K562 (cell line): ENCODE measurements around the gene OR2C3. TPM values are rescaled to one million over a fixed set of nuclear protein-coding genes. Genes with fewer than 3 reads are reported as not detected.
A peak's percentile ranks its signal among the peaks of the same experiment; 100 is the strongest.

Experiments used
- ATAC-seq: fragments of 200-7000 bp; cut with Tn5 transposase; 3 replicates; pipeline ENCODE4 v1.9.1; 2020; ENCODE audit warnings: moderate library complexity
- BruUV-seq: library from RNA; stranded (reverse); fragments of 400-500 nt; replicated peaks from 2 replicates; lab custom pipeline; 2021; lab: Mats Ljungman, UMichigan
- CTCF ChIA-PET: fragments of 300-600 bp; formaldehyde crosslinking; extraction: SDS; loops from one replicate; lab custom pipeline; 2021; ENCODE audit warnings: low intra/inter-chr PET ratio; lab: Yijun Ruan, JAX
- POLR2A ChIA-PET: fragments of 300-600, 350-650 bp; sonication (Branson Sonifier 250); formaldehyde crosslinking; extraction: SDS; loops from one replicate; lab custom pipeline; 2021; ENCODE audit warnings: antibody characterized with exemption, inconsistent platforms; lab: Yijun Ruan, JAX
- DNase-seq, 4 experiments: peaks; one replicate each; pipeline versions ENCODE4 v3.0.0 to v3.0.0-alpha.2; 2011 to 2018; ENCODE audit warnings: low spot score in 3 of 4, mixed read lengths in 3 of 4; ENCODE audit errors: extremely low read depth in 1 of 4
- FAIRE-seq: peaks from 2 replicates; lab custom pipeline; 2011; peaks lifted over from hg19 to GRCh38; lab: Jason Lieb, UNC
- H2AFZ ChIP-seq: 2 replicates; pipeline ENCODE4 v1.6.0; 2011; ENCODE audit warnings: low read depth, low read length, control low read depth, inconsistent platforms
- H3K27ac ChIP-seq: fragments of 200-600 bp; 3 replicates; pipeline ENCODE4 v1.8.0; 2011; ENCODE audit warnings: low read depth, mild to moderate bottlenecking, control low read depth, inconsistent platforms, low read length, moderate library complexity, mixed read lengths; ENCODE audit errors: extremely low read depth
- H3K27me3 ChIP-seq, 2 experiments: fragments of 300-600 bp in 1 of 2; 2 replicates in 1 of 2; 3 replicates in 1 of 2; pipeline versions ENCODE4 v1.6.0 to v1.8.0; 2011; ENCODE audit warnings: inconsistent platforms in 2 of 2, low read length in 2 of 2, mild to moderate bottlenecking in 1 of 2, mixed read lengths in 1 of 2, moderate library complexity in 1 of 2; ENCODE audit not compliant: control insufficient read depth in 2 of 2, insufficient read depth in 2 of 2
- H3K36me3 ChIP-seq: fragments of 300-600 bp; 3 replicates; pipeline ENCODE4 v1.8.0; 2011; ENCODE audit warnings: mild to moderate bottlenecking, low read length, inconsistent platforms; ENCODE audit not compliant: control insufficient read depth, insufficient read depth
- H3K4me1 ChIP-seq, 2 experiments: fragments of 200-600 bp in 1 of 2; replicated peaks in 1 of 2; 2 replicates in 1 of 2; 3 replicates in 1 of 2; pipeline versions ENCODE4 v1.5.1 to v1.8.0; 2011; ENCODE audit warnings: inconsistent platforms in 2 of 2, low read length in 2 of 2, mild to moderate bottlenecking in 1 of 2, mixed read lengths in 1 of 2, moderate library complexity in 1 of 2; ENCODE audit not compliant: control insufficient read depth in 2 of 2, insufficient read depth in 2 of 2
- H3K4me2 ChIP-seq: 2 replicates; pipeline ENCODE4 v1.6.1; 2011; ENCODE audit warnings: low read length, control low read depth, inconsistent platforms, mixed read lengths; ENCODE audit not compliant: insufficient read depth
- H3K4me3 ChIP-seq: fragments of 200-600 bp; sonication (generic), shearing (Covaris generic); 2 replicates; pipeline ENCODE4 v1.5.1; 2016; ENCODE audit warnings: control low read depth, inconsistent platforms
- H3K79me2 ChIP-seq: fragments of 200-600 bp; 3 replicates; pipeline ENCODE4 v1.8.0; 2011; ENCODE audit warnings: low read length, inconsistent platforms; ENCODE audit not compliant: control insufficient read depth, insufficient read depth
- H3K9ac ChIP-seq, 2 experiments: 2 replicates each; pipeline versions ENCODE4 v1.6.0 to v1.6.1; 2011; ENCODE audit warnings: low read depth in 2 of 2, low read length in 2 of 2, control low read depth in 1 of 2, inconsistent platforms in 1 of 2, mild to moderate bottlenecking in 1 of 2, mixed read lengths in 1 of 2; ENCODE audit not compliant: insufficient read depth in 1 of 2
- H3K9me1 ChIP-seq: one replicate; pipeline ENCODE4 v1.6.0; 2011; ENCODE audit warnings: inconsistent platforms, mild to moderate bottlenecking, low read length, moderate library complexity; ENCODE audit not compliant: control insufficient read depth, insufficient read depth
- H3K9me3 ChIP-seq: replicated peaks from 2 replicates; pipeline ENCODE4 v1.5.1; 2011; ENCODE audit warnings: low read depth, low read length, inconsistent platforms; ENCODE audit not compliant: control insufficient read depth, insufficient read depth
- H4K20me1 ChIP-seq: replicated peaks from 2 replicates; pipeline ENCODE4 v1.6.1; 2011; ENCODE audit warnings: low read length, inconsistent platforms, mixed read lengths; ENCODE audit not compliant: control insufficient read depth, insufficient read depth
- ARID3A ChIP-seq: IDR thresholded peaks from 2 replicates; pipeline ENCODE4 v1.6.1; 2012; ENCODE audit warnings: low read depth, low read length, improper control_type of control experiment, borderline replicate concordance
- ARNT ChIP-seq, 2 experiments: fragments of 450-650 bp; IDR thresholded peaks; 2 replicates each; pipeline ENCODE4 v1.6.1; 2016; ENCODE audit warnings: mild to moderate bottlenecking in 1 of 2
- BRF2 ChIP-seq: IDR thresholded peaks from 3 replicates; pipeline ENCODE4 v1.6.1; 2011; ENCODE audit warnings: borderline replicate concordance, mild to moderate bottlenecking; ENCODE audit not compliant: insufficient read length, insufficient read depth
- CBX5 ChIP-seq: IDR thresholded peaks from 2 replicates; pipeline ENCODE4 v1.6.1; 2014; ENCODE audit warnings: low read depth, borderline replicate concordance
- CREM ChIP-seq: IDR thresholded peaks from 2 replicates; pipeline ENCODE4 v1.6.1; 2014; ENCODE audit warnings: antibody characterized with exemption, low read depth
- ELF2 ChIP-seq: fragments of 250-450 bp; sonication (Bioruptor Pico); IDR thresholded peaks from 2 replicates; pipeline ENCODE4 v1.5.0; 2021; ENCODE audit warnings: mild to moderate bottlenecking
- HDAC3 ChIP-seq: fragments of 450-650 bp; IDR thresholded peaks from 2 replicates; pipeline ENCODE4 v1.6.1; 2018; ENCODE audit warnings: borderline replicate concordance, mild to moderate bottlenecking, moderate library complexity; ENCODE audit not compliant: partially characterized antibody
- KLF6 ChIP-seq: fragments of 250-450 bp; sonication (Bioruptor Pico); IDR thresholded peaks from 2 replicates; pipeline ENCODE4 v1.4.0; 2020; ENCODE audit warnings: mild to moderate bottlenecking, moderate library complexity, borderline replicate concordance
- PHB ChIP-seq: fragments of 250-450 bp; sonication (Bioruptor Pico); IDR thresholded peaks from 2 replicates; pipeline ENCODE4 v1.5.0; 2021
- POLR2A ChIP-seq: fragments of 450-650 bp; conservative IDR thresholded peaks from 2 replicates; pipeline ENCODE4 v1.6.1; 2016
- PRPF4 ChIP-seq: fragments of 200-400 bp; formaldehyde crosslinking; IDR thresholded peaks from one replicate; pipeline ENCODE4 v1.6.1; 2017; ENCODE audit warnings: low read length, low read depth, mild to moderate bottlenecking; ENCODE audit not compliant: insufficient read depth, poor library complexity, severe bottlenecking
- SIN3A ChIP-seq, 2 experiments: fragments of 150-350 bp in 1 of 2; IDR thresholded peaks; 2 replicates each; pipeline ENCODE4 v1.6.1; 2011 to 2016; ENCODE audit warnings: borderline replicate concordance in 2 of 2, low read depth in 2 of 2, low read length in 2 of 2, mild to moderate bottlenecking in 2 of 2, moderate library complexity in 2 of 2; ENCODE audit not compliant: control insufficient read depth in 1 of 2
- SRF ChIP-seq, 2 experiments: fragments of 250-450, 450-650 bp in 1 of 2; sonication (Bioruptor Pico) in 1 of 2; sonication (generic) in 1 of 2; formaldehyde crosslinking; IDR thresholded peaks; 2 replicates each; pipeline versions ENCODE4 v1.5.0 to v1.5.1; 2020 to 2022; ENCODE audit warnings: mild to moderate bottlenecking in 1 of 2, missing genetic modification reagents in 1 of 2
- TAF1 ChIP-seq: IDR thresholded peaks from 2 replicates; pipeline ENCODE4 v1.6.1; 2011; ENCODE audit warnings: mild to moderate bottlenecking, low read length, moderate library complexity; ENCODE audit not compliant: insufficient read depth, control insufficient read depth, severe bottlenecking; ENCODE audit errors: extremely low read depth
- TFAM ChIP-seq: fragments of 250-450 bp; sonication (Bioruptor Pico); conservative IDR thresholded peaks from 2 replicates; pipeline ENCODE4 v1.5.0; 2021; ENCODE audit warnings: mild to moderate bottlenecking, moderate library complexity
- TRIM24 ChIP-seq, 2 experiments: fragments of 450-650 bp; IDR thresholded peaks; 2 replicates each; pipeline ENCODE4 v1.6.1; 2016
- ZBTB26 ChIP-seq: fragments of 450-650 bp; formaldehyde crosslinking; IDR thresholded peaks from 2 replicates; pipeline ENCODE4 v1.4.0; 2022; ENCODE audit warnings: missing genetic modification characterization
- WGBS: fragments of 100-300 bp; shearing (Covaris generic); methylation state at CpG from one replicate; pipeline ENCODE4 v1.1.6; 2016; ENCODE audit warnings: low coverage, mixed read lengths; ENCODE audit not compliant: insufficient coverage; ENCODE audit errors: missing lambda C conversion rate; 5-methylcytosine and 5-hydroxymethylcytosine counted together
- in situ Hi-C: fragments of 300-500 bp; cut with MboI; formaldehyde crosslinking; loops from 4 replicates; pipeline ENCODE4 v1.15.0; 2018; ENCODE audit warnings: inconsistent platforms, mixed read lengths
- intact Hi-C: fragments of 100-400 bp; cut with micrococcal nuclease; formaldehyde crosslinking; loops from 2 replicates; pipeline ENCODE4 v1.14.2; 2022
- polyA plus RNA-seq, 8 experiments: library from polyadenylated mRNA; depleted of rRNA in 4 of 8; stranded (reverse) in 5 of 8; unstranded in 3 of 8; fragments of >200 nt; fragmentation: Nextera tagmentation in 2 of 8; fragmentation: Illumina TruSeq in 1 of 8; extraction: Ambion mirVana in 2 of 8; extraction: Trizol in 1 of 8; gene quantifications; 2 replicates each; pipeline versions ENCODE4 v1.2.1 to v1.2.3, GENCODE V29; 2011 to 2014; ENCODE audit warnings: inconsistent platforms in 1 of 8, missing spikeins in 1 of 8
- total RNA-seq, 7 experiments: library from RNA; depleted of rRNA in 6 of 7; stranded (reverse); fragments of >200 nt in 6 of 7; fragmentation: Illumina TruSeq in 2 of 7; extraction: Trizol in 2 of 7; gene quantifications; 2 replicates each; pipeline versions ENCODE4 v1.2.1 to v1.2.3, GENCODE V29; 2011 to 2021; ENCODE audit warnings: low replicate concordance in 1 of 7

OR2C3 gene
- total and polyA plus RNA-seq, 9 of the 15 experiments (the other 6 are each of a cell fraction or from before 2014, with no cell fraction given): under 0.01 to 0.05 (median 0.03) TPM; not detected in 4

- Histone ChIP-seq H3K27me3 (no peaks in the 10 kb centered on the region), H4K20me1 (no peaks in the 10 kb centered on the region), H3K36me3 (no peaks in the 10 kb centered on the region), H3K4me3 (no peak overlapping the region), H3K9me3 (no peaks in the 10 kb centered on the region), H3K4me2 (no peak overlapping the region), H3K9me1 (no peaks in the 10 kb centered on the region), H3K9ac (no peak overlapping the region), H2AFZ (no peak overlapping the region), H3K27ac (no peak overlapping the region), H3K4me1 (no peaks in the 10 kb centered on the region), H3K79me2 (no peaks in the 10 kb centered on the region)
- BruUV-seq: no TSS peak
- in situ Hi-C loops (no loop called here), intact Hi-C loops (no loop called here)
- 2% methylated on average over 3 of the region's 3 CpGs for WGBS
- DNase-seq (no peak), FAIRE-seq (peak; percentile 85), ATAC-seq (no peak)
- ChIA-PET CTCF (no interaction called here), POLR2A (no interaction called here)
- TF ChIP-seq TRIM24 (IDR thresholded peaks at IDR 0.05) (no peak), TAF1 (no peak), ARID3A (no peak), CREM (no peak), ARNT (IDR thresholded peaks at IDR 0.05) (no peak), ELF2 (CRISPR knock-in tag) (no peak), CBX5 (no peak), PRPF4 (no peak), POLR2A (no peak), HDAC3 (no peak), SIN3A (IDR thresholded peaks at IDR 0.05; ENCODE audit: borderline replicate concordance in 2 of 2, control insufficient read depth in 1 of 2, low read depth in 2 of 2, low read length in 2 of 2) (no peak), SRF (CRISPR knock-in tag; IDR thresholded peaks at IDR 0.05) (no peak), TFAM (CRISPR knock-in tag) (no peak), KLF6 (CRISPR knock-in tag) (no peak), ZBTB26 (CRISPR knock-in tag) (no peak), PHB (no peak), BRF2 (no peak)
Measured at GRCh38 chr1:247506831-247507230, 29.4 kb downstream of the OR2C3 start.
